Osteoblast (primary cell): ENCODE measurements around the gene NFIB. TPM values are rescaled to one million over a fixed set of nuclear protein-coding genes. Genes with fewer than 3 reads are reported as not detected.

Experiments
- DNase-seq: peaks from one replicate; pipeline ENCODE4 v3.0.0; 2011; ENCODE audit warnings: low spot score, mixed read lengths; ENCODE audit not compliant: insufficient read length; ENCODE audit errors: missing footprints
- H2AFZ ChIP-seq: 2 replicates; pipeline ENCODE4 v1.6.0; 2011; ENCODE audit warnings: mild to moderate bottlenecking, low read length
- H3K27ac ChIP-seq: 2 replicates; pipeline ENCODE4 v1.5.1; 2011; ENCODE audit warnings: mild to moderate bottlenecking, low read depth, low read length, moderate library complexity
- H3K27me3 ChIP-seq: 2 replicates; pipeline ENCODE4 v1.6.0; 2012; ENCODE audit warnings: mild to moderate bottlenecking, control low read depth, inconsistent platforms, low read length, moderate library complexity; ENCODE audit not compliant: insufficient read depth
- H3K36me3 ChIP-seq: 2 replicates; pipeline ENCODE4 v1.5.1; 2011; ENCODE audit warnings: mild to moderate bottlenecking, low read length, control low read depth, moderate library complexity; ENCODE audit not compliant: insufficient read depth
- H3K4me1 ChIP-seq: 2 replicates; pipeline ENCODE4 v1.5.1; 2011; ENCODE audit warnings: mild to moderate bottlenecking, low read length, control low read depth, moderate library complexity; ENCODE audit not compliant: insufficient read depth
- H3K4me2 ChIP-seq: 2 replicates; pipeline ENCODE4 v1.6.0; 2011; ENCODE audit warnings: mild to moderate bottlenecking, low read length; ENCODE audit not compliant: insufficient read depth
- H3K4me3 ChIP-seq: fragments of 200-600 bp; sonication (generic); 3 replicates; pipeline ENCODE4 v1.5.1; 2012; ENCODE audit warnings: mild to moderate bottlenecking, low read length, inconsistent platforms; ENCODE audit not compliant: insufficient read depth
- H3K79me2 ChIP-seq: 2 replicates; pipeline ENCODE4 v1.6.0; 2012; ENCODE audit warnings: mild to moderate bottlenecking, low read length, control low read depth, inconsistent platforms; ENCODE audit not compliant: insufficient read depth
- H3K9me3 ChIP-seq: 2 replicates; pipeline ENCODE4 v1.5.1; 2011; ENCODE audit warnings: low read depth, low read length, control low read depth
- H4K20me1 ChIP-seq: 2 replicates; pipeline ENCODE4 v1.6.0; 2012; ENCODE audit warnings: mild to moderate bottlenecking, low read length, control low read depth; ENCODE audit not compliant: insufficient read depth
- CTCF ChIP-seq: IDR thresholded peaks from 2 replicates; pipeline ENCODE4 v1.5.1; 2011; ENCODE audit warnings: mild to moderate bottlenecking, low read depth, low read length, moderate library complexity; ENCODE audit errors: extremely low read depth
- total RNA-seq: library from RNA; depleted of rRNA; stranded (reverse); fragments of >200 nt; gene quantifications from 2 replicates; pipeline ENCODE4 v1.2.3, GENCODE V29; 2012

The NFIB gene
- total RNA-seq, 1 donor: 21.0 TPM

GRCh38 chr9:14107495-14107894 lies 206.4 kb downstream of the NFIB start:
- Histone ChIP-seq H3K27me3 (no peaks in the 10 kb centered on the region), H2AFZ (no peak overlapping the region), H3K4me1 (peaks cover 3% of the 10 kb centered on the region), H3K79me2 (no peaks in the 10 kb centered on the region), H4K20me1 (no peaks in the 10 kb centered on the region), H3K9me3 (no peaks in the 10 kb centered on the region), H3K36me3 (peaks cover under 1% of the 10 kb centered on the region), H3K4me3 (no peak overlapping the region), H3K4me2 (no peak overlapping the region), H3K27ac (no peak overlapping the region)
- TF ChIP-seq CTCF: no peak
- no peak for DNase-seq

GRCh38 chr9:14106699-14107098 lies 207.2 kb downstream of the NFIB start:
- Histone ChIP-seq H3K4me2 (no peak overlapping the region), H3K27me3 (no peaks in the 10 kb centered on the region), H2AFZ (no peak overlapping the region), H3K79me2 (no peaks in the 10 kb centered on the region), H4K20me1 (no peaks in the 10 kb centered on the region), H3K4me1 (peaks cover 1% of the 10 kb centered on the region), H3K27ac (no peak overlapping the region), H3K9me3 (no peaks in the 10 kb centered on the region), H3K4me3 (no peak overlapping the region), H3K36me3 (no peaks in the 10 kb centered on the region)
- no peak for DNase-seq
- no peak for TF ChIP-seq CTCF

GRCh38 chr9:14104496-14104895 lies 209.4 kb downstream of the NFIB start:
- Histone ChIP-seq H3K9me3 (no peaks in the 10 kb centered on the region), H3K27me3 (no peaks in the 10 kb centered on the region), H3K27ac (no peak overlapping the region), H4K20me1 (no peaks in the 10 kb centered on the region), H3K79me2 (no peaks in the 10 kb centered on the region), H2AFZ (no peak overlapping the region), H3K4me3 (no peak overlapping the region), H3K36me3 (no peaks in the 10 kb centered on the region), H3K4me2 (no peak overlapping the region), H3K4me1 (no peaks in the 10 kb centered on the region)
- TF ChIP-seq CTCF: no peak
- no peak for DNase-seq

GRCh38 chr9:14103115-14103514 lies 210.8 kb downstream of the NFIB start:
- no peak for TF ChIP-seq CTCF
- H3K4me3 ChIP-seq: no peak overlapping the region
- no peak overlapping the region for H3K27ac ChIP-seq
- H3K36me3 ChIP-seq: no peaks in the 10 kb centered on the region
- no peaks in the 10 kb centered on the region for H3K79me2 ChIP-seq
- H2AFZ ChIP-seq: no peak overlapping the region
- peaks cover 10% of the 10 kb centered on the region for H3K4me1 ChIP-seq
- DNase-seq: no peak
- no peaks in the 10 kb centered on the region for H3K9me3 ChIP-seq
- H4K20me1 ChIP-seq: no peaks in the 10 kb centered on the region
- no peak overlapping the region for H3K4me2 ChIP-seq
- H3K27me3 ChIP-seq: no peaks in the 10 kb centered on the region
